Measurements from ENCODE around the gene CDH18. TPM values are rescaled to one million over a fixed set of nuclear protein-coding genes. Genes with fewer than 3 reads are reported as not detected.

The CDH18 gene
- polyA plus RNA-seq, 1 donor from 2014 or later = 5.6 TPM

DNA sequence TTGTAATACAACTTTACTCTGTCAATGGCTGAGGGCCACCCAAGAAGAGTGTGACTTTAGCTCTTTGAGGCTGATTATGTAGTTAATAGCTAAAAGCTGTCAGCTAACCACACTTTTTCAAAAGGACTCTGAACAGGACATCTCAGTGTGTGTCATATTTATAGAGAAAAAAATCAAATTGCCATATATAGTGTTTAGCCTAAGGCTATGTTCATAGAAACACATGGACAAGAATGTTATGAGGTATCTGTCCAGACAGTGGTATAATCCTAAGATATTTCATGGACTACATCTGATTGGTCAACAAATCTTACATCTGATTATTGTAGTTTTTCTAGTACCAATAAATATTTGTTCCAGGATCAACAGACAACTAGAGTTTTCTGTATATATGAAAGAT is 42.1 kb upstream of the CDH18 start:
- H3K36me3 ChIP-seq (ENCODE audit: insufficient read depth, low read length) = no peaks in the 10 kb centered on the region
- H3K9me2 ChIP-seq (ENCODE audit: insufficient read depth, low read length) = no peaks in the 10 kb centered on the region
- H3F3A ChIP-seq (ENCODE audit: insufficient read depth, low read length, poor library complexity, severe bottlenecking) = no peaks in the 10 kb centered on the region
- TF ChIP-seq POLR2AphosphoS5 (IDR thresholded peaks at IDR 0.05) (no peak), EP300 (conservative IDR thresholded peaks at IDR 0.05; ENCODE audit: poor library complexity, severe bottlenecking) (no peak), EZH2 (IDR thresholded peaks at IDR 0.05; ENCODE audit: borderline replicate concordance, insufficient read depth, low read length, poor library complexity, severe bottlenecking) (no peak), SMC3 (conservative IDR thresholded peaks at IDR 0.05; ENCODE audit: poor library complexity) (no peak), RAD21 (conservative IDR thresholded peaks at IDR 0.05) (no peak), MXI1 (conservative IDR thresholded peaks at IDR 0.05; ENCODE audit: poor library complexity, severe bottlenecking) (no peak), TAF1 (IDR thresholded peaks at IDR 0.05; ENCODE audit: low read depth) (no peak)
- TF ChIP-seq, protein P1, sequence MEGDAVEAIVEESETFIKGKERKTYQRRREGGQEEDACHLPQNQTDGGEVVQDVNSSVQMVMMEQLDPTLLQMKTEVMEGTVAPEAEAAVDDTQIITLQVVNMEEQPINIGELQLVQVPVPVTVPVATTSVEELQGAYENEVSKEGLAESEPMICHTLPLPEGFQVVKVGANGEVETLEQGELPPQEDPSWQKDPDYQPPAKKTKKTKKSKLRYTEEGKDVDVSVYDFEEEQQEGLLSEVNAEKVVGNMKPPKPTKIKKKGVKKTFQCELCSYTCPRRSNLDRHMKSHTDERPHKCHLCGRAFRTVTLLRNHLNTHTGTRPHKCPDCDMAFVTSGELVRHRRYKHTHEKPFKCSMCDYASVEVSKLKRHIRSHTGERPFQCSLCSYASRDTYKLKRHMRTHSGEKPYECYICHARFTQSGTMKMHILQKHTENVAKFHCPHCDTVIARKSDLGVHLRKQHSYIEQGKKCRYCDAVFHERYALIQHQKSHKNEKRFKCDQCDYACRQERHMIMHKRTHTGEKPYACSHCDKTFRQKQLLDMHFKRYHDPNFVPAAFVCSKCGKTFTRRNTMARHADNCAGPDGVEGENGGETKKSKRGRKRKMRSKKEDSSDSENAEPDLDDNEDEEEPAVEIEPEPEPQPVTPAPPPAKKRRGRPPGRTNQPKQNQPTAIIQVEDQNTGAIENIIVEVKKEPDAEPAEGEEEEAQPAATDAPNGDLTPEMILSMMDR (IDR thresholded peaks at IDR 0.05; ENCODE audit: poor library complexity, severe bottlenecking) = no peak
- TF ChIP-seq, protein P2, sequence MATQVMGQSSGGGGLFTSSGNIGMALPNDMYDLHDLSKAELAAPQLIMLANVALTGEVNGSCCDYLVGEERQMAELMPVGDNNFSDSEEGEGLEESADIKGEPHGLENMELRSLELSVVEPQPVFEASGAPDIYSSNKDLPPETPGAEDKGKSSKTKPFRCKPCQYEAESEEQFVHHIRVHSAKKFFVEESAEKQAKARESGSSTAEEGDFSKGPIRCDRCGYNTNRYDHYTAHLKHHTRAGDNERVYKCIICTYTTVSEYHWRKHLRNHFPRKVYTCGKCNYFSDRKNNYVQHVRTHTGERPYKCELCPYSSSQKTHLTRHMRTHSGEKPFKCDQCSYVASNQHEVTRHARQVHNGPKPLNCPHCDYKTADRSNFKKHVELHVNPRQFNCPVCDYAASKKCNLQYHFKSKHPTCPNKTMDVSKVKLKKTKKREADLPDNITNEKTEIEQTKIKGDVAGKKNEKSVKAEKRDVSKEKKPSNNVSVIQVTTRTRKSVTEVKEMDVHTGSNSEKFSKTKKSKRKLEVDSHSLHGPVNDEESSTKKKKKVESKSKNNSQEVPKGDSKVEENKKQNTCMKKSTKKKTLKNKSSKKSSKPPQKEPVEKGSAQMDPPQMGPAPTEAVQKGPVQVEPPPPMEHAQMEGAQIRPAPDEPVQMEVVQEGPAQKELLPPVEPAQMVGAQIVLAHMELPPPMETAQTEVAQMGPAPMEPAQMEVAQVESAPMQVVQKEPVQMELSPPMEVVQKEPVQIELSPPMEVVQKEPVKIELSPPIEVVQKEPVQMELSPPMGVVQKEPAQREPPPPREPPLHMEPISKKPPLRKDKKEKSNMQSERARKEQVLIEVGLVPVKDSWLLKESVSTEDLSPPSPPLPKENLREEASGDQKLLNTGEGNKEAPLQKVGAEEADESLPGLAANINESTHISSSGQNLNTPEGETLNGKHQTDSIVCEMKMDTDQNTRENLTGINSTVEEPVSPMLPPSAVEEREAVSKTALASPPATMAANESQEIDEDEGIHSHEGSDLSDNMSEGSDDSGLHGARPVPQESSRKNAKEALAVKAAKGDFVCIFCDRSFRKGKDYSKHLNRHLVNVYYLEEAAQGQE (IDR thresholded peaks at IDR 0.05; ENCODE audit: borderline replicate concordance) = no peak
- no peak overlapping the region for H3K9ac ChIP-seq (ENCODE audit: low read length)
- no peaks in the 10 kb centered on the region for H3K9me3 ChIP-seq (ENCODE audit: low read length)
- H3K27ac ChIP-seq (ENCODE audit: low read length) = no peak overlapping the region
- H4K20me1 ChIP-seq (ENCODE audit: insufficient read depth) = no peaks in the 10 kb centered on the region
- no peak overlapping the region for H3K4me3 ChIP-seq (ENCODE audit: low read length)
- H3K27me3 ChIP-seq (ENCODE audit: insufficient read depth, low read depth, low read length) = no peaks in the 10 kb centered on the region
- no peaks in the 10 kb centered on the region for H3K79me2 ChIP-seq (replicated peaks; ENCODE audit: insufficient read depth, low read length)
- H3K4me2 ChIP-seq (ENCODE audit: low read length) = no peak overlapping the region
- no peak overlapping the region for H2AFZ ChIP-seq (ENCODE audit: low read depth, low read length)

DNA sequence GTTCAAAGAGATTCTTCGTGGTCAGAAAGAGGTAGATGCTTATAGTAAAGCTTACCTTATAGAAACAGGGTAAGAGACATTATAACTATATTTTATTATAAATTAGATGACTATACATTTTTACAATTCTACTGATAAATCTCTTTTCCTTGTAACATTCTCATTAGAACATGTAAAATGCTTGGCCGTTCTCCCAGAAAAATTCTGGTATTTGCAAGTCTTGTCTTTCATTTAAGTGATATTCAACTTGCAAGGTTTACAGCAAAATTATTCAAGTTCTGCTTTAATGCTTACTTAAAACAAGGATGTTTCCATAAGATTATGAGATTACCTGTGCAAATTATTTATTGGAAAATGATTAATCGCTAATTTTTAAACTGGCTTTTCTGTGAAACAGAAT is 41.3 kb upstream of the CDH18 start:
- H3K4me3 ChIP-seq (ENCODE audit: low read length) = no peak overlapping the region
- no peaks in the 10 kb centered on the region for H3K79me2 ChIP-seq (replicated peaks; ENCODE audit: insufficient read depth, low read length)
- TF ChIP-seq, protein P2 (IDR thresholded peaks at IDR 0.05; ENCODE audit: borderline replicate concordance) = no peak
- TF ChIP-seq MXI1 (conservative IDR thresholded peaks at IDR 0.05; ENCODE audit: poor library complexity, severe bottlenecking) = no peak
- H3K27me3 ChIP-seq (ENCODE audit: insufficient read depth, low read depth, low read length) = no peaks in the 10 kb centered on the region
- no peaks in the 10 kb centered on the region for H3F3A ChIP-seq (ENCODE audit: insufficient read depth, low read length, poor library complexity, severe bottlenecking)
- H3K36me3 ChIP-seq (ENCODE audit: insufficient read depth, low read length) = no peaks in the 10 kb centered on the region
- no peak overlapping the region for H3K4me2 ChIP-seq (ENCODE audit: low read length)
- H3K9me2 ChIP-seq (ENCODE audit: insufficient read depth, low read length) = no peaks in the 10 kb centered on the region
- no peak overlapping the region for H3K27ac ChIP-seq (ENCODE audit: low read length)
- no peaks in the 10 kb centered on the region for H3K9me3 ChIP-seq (ENCODE audit: low read length)
- no peak overlapping the region for H2AFZ ChIP-seq (ENCODE audit: low read depth, low read length)
- H3K9ac ChIP-seq (ENCODE audit: low read length) = no peak overlapping the region
- no peaks in the 10 kb centered on the region for H4K20me1 ChIP-seq (ENCODE audit: insufficient read depth)

Measured in neural cell (in vitro differentiated cells).